NOMO-1 (cell line): Measurements from ENCODE around the gene FANCC.

Experiments
- DNase-seq, 2 experiments: peaks; one replicate each; lab custom pipeline; 2025; ENCODE audit not compliant: unreplicated experiment in 2 of 2; lab: John Stamatoyannopoulos, UW

Gene FANCC

GRCh38 chr9:95076696-95077052, 240.8 kb downstream of the FANCC start:
- DNase-seq = no peak

- DNase-seq = no peak
Observed at GRCh38 chr9:95075700-95076099, 241.8 kb downstream of the FANCC start.

DNA sequence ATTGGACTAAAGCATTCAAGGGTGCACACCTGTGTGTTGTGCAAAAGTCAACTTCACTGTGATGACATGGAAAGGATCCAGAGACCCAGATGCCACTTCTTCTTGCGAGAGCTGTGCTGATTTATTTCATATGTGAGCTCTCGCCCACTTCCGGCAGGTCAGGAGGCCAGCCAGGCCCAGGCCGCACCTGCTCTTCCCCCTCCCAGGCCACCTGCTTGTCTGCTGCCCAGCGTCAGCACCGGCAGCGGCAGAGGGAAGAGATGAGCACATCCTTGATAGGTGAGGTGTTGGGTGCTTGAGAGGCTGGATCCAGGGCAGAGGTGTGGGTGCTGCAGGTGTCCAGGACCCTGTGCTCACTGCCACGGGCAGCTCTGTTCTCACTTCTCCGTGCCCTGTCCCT, 242.9 kb downstream of the FANCC start:
- DNase-seq = no peak

GRCh38 chr9:95073918-95074317, 243.6 kb downstream of the FANCC start:
- DNase-seq = no peak

- no peak for DNase-seq
Observed at GRCh38 chr9:95073042-95073607, 244.4 kb downstream of the FANCC start.

- no peak for DNase-seq
Observed at GRCh38 chr9:95071925-95072324, 245.6 kb downstream of the FANCC start.

DNA sequence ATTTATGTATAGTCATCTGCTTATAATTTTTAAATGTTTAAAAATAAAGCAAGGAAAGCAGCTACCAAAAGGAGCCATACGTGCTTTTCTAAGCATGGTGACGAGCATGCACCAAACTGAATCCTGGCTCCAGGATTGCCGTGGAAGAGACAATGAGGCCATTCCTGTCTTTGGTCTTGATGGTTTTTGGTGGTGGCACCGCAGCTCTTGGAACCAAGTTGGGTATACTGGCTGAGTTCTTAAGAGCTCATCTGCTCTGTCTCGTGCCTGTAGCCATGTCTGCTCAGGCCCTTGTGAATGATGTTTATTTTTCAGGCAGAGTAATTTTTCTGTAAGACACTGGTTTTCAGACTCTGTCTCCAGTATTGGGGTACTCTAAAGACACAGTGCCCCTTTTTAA, 246.1 kb downstream of the FANCC start:
- no peak for DNase-seq

DNA sequence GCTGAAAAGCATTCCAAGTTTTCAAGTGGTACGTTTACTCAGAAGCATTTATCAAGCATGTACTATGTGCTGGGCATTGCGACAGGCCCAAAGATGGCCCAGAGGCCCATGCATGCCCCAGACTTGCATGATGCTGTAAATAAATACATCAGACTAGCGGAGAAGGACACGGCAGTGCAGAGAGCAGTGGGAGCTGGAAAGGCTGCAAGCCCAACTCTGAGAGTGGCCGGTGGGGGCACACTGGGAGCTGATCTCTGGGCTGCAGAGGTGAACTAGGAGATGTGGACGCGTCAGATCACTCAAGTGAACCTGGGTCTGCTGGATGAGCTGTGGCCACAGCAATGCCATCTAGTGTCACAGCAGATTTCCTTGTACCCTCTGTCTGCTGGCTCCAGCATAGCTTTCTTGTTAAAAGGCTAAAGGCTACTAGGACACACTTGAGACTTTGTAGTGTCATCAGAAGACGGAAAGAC, 246.9 kb downstream of the FANCC start:
- DNase-seq = no peak

- no peak for DNase-seq
Observed at GRCh38 chr9:95067897-95068296, 249.6 kb downstream of the FANCC start.

DNA sequence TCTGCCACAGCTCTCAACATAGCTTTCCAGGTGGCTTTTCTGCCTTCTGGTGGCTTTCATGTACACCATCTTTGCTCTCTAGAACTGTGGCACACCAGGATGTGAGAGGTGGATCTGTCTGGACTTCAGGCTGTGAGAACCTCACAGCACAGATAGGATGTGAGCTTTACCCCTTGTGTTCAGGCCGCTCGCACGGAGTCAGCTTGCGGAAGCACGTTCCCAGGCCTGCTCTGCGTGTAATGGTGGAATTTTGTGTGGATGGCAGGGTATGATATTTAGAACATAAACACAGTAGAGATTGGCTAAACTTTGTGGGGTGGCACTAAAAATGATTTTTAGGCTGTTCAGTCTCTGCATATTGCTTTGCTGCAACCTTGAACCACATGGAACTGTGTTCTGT, 250.5 kb downstream of the FANCC start:
- DNase-seq = no peak

DNA sequence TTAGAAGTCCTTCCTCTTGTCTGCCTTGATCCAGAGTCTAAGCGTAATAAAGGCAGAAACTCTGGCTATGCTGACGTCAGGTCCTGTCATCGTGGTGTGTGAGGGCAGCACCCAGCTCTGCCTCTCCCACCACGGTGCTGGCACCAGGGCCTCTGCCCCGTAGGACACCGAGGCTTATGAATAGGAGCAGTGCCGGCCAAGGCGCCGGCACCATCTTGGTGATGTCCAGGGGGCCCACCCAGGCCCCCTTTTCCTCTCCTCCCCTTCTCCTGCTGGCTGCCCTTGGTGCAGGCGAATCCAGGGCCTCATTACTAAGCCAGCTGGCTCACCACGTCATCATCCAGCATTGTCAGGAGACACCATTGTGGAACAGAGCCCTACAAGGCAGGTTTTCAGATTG, 252.3 kb downstream of the FANCC start:
- no peak for DNase-seq

DNA sequence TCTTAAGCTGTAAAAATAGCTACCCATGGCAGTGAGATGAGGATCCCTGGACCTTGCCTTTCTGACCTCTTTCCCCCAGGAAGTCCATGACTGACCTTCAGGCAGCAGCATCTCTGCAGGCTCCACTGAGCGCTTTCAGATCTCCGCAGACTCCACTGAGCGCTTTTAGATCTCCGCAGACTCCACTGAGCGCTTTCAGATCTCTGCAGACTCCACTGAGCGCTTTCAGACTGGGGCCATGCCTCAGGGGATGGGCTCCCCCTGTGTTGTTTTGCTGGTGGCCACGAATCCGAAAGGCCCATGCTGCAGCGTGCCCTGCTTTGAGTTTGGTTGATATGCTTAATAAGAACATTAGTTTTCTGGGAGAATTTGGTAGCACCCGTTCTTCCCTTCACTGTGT, 254.2 kb downstream of the FANCC start:
- DNase-seq = no peak

- DNase-seq = no peak
Observed at GRCh38 chr9:95062596-95063065, 254.9 kb downstream of the FANCC start.

GRCh38 chr9:95061916-95062595, 255.5 kb downstream of the FANCC start:
- DNase-seq = no peak

GRCh38 chr9:95060916-95061315, 256.6 kb downstream of the FANCC start:
- DNase-seq = no peak

- DNase-seq = no peak
Observed at GRCh38 chr9:95060234-95060633, 257.3 kb downstream of the FANCC start.

GRCh38 chr9:95058795-95059386, 258.6 kb downstream of the FANCC start:
- no peak for DNase-seq

DNA sequence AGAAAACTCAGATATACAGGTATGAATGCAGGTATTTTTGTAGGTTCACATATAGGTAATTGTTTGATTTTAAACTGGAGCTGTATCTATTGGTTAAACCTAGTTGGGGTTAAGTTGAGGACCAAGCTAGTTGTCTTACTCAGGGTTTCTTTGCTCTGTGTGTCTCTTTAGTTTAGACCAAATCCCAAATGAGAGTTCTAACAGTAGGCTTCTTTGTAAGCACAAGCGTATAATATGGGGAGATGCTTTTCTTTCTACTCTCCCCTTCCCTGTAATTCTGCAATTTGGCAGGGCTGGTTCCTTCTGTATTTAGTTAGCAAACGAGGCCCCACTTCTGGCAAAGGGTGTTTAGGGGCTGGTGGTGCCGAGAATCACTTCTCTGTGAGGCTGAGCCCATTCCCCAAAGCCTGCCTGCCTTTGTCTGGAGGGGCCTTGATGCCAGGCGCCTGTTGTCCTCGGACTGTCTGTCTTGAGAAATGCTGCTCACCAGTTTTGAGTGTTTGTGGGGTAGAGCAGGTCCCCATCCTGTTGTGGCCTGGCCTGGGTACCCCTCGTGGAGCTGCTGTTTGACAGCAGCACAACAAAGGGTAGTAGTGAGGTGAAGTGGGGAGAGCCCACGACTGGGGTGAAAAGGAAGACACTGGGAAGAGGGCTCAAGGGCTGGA, 259.3 kb downstream of the FANCC start:
- no peak for DNase-seq

DNA sequence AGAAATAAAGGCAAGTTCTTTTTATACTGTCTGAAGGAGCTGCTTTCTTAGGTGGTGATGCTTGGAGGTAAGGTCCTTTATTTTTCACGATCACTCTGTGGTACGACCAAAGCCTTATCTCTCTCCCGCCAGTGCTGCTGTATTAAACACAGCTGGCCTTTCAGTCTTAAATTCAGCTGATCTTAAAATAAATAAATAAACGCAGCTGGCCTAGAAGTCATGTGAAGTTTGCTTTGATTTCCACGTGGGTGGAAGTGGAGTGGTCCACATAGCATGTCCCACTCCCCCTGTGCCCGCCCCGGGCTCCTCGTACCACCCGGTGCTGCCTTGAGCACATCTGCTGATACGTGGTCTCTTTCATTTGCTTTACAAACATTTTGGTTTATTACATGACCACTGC, 260.4 kb downstream of the FANCC start:
- DNase-seq = no peak

DNA sequence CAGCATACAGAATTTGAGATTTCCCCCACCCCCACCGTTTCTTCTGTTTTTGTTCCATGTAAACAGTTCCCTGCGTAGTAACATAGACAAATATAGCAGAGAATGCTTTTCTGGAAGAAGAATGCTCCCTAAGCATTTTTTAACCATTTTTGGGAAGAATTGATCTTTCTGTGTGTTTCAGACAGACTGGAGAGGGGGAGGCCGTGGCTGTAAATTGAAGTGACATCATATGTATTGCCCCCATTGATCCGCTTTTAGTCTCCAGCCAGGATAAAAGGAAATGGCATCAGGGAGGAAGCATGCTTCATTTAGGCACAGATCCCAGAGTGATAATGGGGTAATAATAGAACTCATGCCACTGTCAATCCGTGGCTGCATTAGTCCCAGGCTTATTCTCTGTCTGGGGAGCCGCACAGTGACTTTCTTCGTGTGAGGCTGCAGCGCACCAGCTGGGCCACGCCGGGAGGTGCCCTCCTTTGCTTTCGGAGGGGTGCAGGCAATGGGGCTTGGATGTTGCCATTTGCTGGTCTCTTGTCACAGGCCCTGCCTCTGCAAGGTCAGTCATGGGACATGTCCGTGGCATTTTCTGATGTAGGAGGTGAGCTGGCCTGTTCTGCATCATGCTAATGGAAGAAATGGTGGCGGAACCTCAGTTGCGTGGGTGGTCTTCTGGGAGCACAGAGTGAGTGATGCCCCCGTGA, 261.5 kb downstream of the FANCC start:
- no peak for DNase-seq

DNA sequence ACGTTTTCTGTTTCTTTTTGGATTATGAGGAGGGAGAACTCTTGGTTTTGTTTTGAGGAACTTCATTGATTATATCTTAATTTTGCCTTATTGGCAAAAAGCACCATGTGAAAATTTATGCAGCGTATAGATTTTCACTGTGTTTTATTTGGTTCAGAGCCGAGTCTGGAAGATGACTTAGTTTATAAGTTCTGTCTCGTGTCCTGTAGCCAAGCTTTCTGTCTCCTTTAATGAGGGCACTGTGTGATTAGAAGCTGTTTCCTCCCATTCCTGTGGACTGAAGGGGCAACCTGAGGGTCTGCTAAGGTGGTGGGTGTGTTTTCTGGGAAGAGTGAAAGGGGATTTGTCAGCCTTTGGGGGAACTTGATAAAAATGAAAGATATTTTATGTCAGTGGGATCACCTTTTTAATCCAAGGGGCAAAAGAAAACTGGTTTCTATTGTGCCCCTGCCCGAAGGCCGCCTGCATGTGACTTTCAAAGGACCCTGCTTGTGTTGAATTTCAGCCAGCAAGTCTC, 262.1 kb downstream of the FANCC start:
- no peak for DNase-seq
